ENCODE results near the gene PPFIA4.

The PPFIA4 gene

DNA sequence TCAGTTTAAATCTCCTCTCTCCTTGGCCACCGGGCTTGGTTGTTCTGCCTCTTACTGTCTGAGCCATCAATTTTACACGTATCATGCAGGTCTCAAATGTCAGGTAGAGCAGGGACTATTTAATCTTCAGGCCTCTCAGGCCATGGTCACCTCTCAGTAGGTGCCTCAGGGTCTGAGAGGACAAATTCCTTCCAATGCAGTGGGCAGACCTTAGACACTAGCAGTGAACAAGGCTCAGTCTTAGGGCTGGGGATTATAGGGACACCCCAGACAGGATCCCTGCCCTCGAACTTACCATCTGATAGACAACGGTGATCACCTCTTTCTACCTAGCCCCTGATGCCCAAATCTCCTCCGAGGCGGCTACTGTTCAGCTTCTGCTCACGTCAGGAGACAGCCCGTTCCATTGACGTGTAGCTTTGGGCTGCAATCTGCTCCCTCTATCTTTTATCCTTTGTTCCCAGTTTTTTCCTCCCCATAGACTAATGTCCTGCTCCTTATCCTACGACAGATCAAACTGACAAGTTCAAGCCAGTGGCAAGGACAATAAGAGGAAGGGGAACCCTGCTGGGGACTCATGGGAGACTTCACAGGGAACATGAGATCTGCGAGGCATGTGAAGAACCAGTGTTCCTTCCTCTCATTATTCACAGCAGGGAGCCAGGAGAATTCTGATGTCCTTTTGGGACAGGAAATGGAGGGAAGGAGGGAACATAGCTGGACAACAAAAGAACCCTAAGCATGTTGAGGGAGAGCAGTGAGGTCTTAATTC is 60.9 kb downstream of the PPFIA4 start:
- Mint-ChIP-seq H3K27ac (no peak overlapping the region), H3K36me3 (no peaks in the 10 kb centered on the region), H3K4me1 (ENCODE audit: low read depth) (no peaks in the 10 kb centered on the region), H3K9me3 (ENCODE audit: low read depth) (no peaks in the 10 kb centered on the region), H3K4me3 (no peak overlapping the region), H3K27me3 (peaks cover 4% of the 10 kb centered on the region)

DNA sequence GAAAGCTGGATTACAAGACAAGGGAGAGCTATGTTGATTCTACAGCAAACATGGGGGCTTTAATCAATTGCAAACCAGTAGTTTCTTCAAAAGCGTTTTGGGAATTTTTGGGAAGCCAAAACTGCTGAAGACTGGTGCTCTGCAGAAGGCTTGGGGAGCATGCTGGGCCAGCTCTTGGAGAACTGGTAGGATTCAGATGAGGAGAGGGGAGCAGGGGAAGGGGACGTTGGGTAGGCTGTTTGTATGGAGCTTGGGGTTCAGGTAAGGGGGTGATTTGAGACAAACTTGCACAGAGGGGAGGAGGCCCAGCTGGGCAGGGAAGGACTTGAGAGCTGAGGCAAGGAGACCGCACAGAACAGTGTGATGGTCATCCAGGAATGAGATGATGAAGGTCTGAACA is 62.1 kb downstream of the PPFIA4 start:
- H3K4me1 Mint-ChIP-seq (ENCODE audit: low read depth): no peaks in the 10 kb centered on the region
- H3K36me3 Mint-ChIP-seq: no peaks in the 10 kb centered on the region
- no peak overlapping the region for H3K4me3 Mint-ChIP-seq
- no peak overlapping the region for H3K27ac Mint-ChIP-seq
- peaks cover 11% of the 10 kb centered on the region for H3K27me3 Mint-ChIP-seq
- no peaks in the 10 kb centered on the region for H3K9me3 Mint-ChIP-seq (ENCODE audit: low read depth)

DNA sequence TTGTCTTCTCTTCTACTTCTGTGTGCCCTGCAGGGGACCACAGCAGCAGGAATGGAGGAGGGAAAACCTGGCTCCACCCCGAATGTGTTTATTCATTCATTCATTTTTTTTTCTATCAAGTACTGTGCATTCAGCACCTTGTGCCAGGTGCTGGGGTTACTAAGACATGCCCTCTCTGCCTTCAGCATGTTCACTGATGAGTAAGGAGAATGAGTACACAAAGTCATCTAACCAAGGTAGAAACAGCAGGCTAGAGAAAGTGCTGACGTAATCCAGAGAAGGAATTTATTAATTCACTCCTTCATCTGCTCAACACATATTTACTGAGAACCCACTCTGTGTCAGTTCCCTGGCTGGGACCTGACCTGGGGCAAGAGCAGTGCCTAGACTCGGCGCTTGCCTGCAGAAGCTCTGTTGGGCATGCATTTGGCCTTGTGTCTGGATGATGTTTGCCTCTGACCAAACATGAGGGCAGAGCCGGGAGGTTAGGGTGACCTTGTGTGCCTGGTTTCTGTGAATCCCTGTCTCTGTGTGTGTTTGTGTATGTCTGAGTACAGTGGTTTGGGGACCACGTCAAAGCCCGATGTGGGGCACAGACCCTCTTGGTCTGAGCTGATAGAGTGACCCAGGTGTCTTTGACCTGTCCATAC is 62.8 kb downstream of the PPFIA4 start:
- Mint-ChIP-seq H3K36me3 (no peaks in the 10 kb centered on the region), H3K9me3 (ENCODE audit: low read depth) (peaks cover 3% of the 10 kb centered on the region), H3K4me1 (ENCODE audit: low read depth) (no peaks in the 10 kb centered on the region), H3K4me3 (no peak overlapping the region), H3K27me3 (peaks cover 13% of the 10 kb centered on the region), H3K27ac (no peak overlapping the region)

DNA sequence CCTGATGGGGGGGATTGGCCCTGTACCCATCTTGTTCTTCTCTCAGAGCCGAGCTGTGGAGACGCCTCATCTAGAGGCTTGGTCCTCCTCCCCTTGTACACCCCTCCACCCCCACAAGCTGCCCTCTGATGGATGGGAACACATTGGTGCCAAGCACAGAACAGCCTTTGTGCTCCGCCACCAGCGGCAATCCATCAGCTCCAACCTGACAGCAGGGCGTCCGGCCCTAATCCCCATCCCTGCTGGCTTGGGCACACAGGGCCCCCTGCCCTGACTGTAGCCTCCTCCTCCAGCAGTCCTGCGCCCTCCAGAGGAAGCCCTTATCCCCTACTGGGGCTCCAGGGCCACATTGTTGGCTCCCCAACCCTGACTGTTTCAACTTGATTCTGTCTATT is 63.4 kb downstream of the PPFIA4 start:
- no peak overlapping the region for H3K4me3 Mint-ChIP-seq
- H3K4me1 Mint-ChIP-seq (ENCODE audit: low read depth): no peaks in the 10 kb centered on the region
- no peak overlapping the region for H3K27ac Mint-ChIP-seq
- peaks cover 7% of the 10 kb centered on the region for H3K9me3 Mint-ChIP-seq (ENCODE audit: low read depth)
- H3K27me3 Mint-ChIP-seq: peaks cover 14% of the 10 kb centered on the region
- H3K36me3 Mint-ChIP-seq: peaks cover 2% of the 10 kb centered on the region

DNA sequence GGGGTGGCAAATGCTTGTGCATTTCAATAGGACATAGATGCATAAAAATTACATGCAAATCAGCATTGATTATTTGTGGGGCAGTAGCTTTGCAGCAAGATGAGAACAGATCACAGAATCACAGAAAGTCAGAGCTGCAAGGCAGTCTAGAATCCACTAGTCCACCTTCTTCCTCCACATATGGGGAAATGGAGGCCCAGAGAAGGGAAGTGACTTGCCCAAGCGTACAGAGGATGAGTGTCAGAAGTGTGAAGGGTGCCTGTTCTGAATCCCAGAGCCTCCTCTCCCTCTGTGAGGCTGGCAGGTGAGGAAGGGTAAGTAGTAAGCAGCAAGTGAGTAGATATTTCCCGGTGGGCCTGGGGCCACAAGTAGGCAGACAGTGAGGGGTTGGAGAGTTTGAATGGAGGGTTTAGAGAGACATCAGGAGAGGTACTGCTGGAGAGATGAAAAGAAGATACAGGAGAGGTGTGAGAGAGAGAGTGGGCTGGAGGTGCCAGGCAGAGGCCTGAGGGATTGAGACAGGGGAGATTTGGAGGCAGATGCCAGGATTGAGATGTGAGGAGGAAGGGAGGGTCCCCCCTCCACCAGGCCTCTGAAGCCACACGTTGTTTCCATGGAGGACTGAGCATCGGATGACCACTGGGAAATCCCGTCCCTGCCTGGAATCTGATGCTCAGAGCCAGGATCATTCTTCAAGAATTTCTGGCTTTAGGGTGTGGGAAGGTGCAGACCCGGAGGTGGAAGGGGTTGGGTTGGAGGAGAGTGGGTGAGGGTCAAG is 64.3 kb downstream of the PPFIA4 start:
- Mint-ChIP-seq H3K4me1 (ENCODE audit: low read depth) (no peaks in the 10 kb centered on the region), H3K4me3 (no peak overlapping the region), H3K27ac (no peak overlapping the region), H3K27me3 (peaks cover 14% of the 10 kb centered on the region), H3K36me3 (peaks cover 2% of the 10 kb centered on the region), H3K9me3 (ENCODE audit: low read depth) (peaks cover 16% of the 10 kb centered on the region)

DNA sequence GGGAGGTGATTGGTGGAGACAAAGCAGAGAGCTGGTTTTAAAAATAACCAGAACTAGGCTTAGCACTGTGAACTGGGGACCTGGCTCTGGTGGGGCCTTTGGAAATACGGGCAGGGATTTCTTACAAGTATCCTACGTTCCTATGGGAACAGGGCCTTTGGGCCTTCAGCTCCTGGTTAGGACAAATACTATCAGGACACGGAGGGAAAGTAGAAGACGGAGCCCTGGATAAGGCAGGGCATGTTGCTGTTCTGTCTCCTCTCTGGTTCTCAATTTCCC is 64.8 kb downstream of the PPFIA4 start:
- H3K27me3 Mint-ChIP-seq: peaks cover 14% of the 10 kb centered on the region

DNA sequence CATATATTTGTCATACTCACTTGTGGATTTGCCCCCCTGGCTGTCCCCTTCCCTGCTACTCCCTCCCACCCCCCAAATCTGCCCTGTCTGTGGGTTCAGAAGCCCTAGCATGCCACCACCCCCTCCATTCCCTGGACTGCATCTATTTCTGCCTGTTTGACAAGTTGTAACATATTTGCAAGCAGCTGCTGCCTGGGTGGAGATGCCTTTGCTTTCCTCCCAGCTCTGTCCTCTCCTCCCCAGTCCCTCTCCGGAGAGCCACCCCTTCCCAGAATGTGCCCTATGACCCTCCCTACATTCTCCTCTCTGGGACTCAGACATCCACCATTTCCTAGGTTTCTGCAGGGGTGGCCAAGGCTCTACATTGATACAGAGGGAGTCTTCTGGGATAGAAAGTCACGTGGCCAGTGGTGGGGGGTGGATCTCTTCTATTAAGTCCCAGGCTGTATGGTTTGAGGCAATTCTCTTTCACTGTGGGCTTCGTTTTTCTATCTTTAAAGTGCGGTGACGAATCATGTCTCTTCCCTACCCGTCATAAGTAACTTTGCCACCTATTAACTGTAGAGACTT is 65.6 kb downstream of the PPFIA4 start:
- H3K36me3 Mint-ChIP-seq: peaks cover 3% of the 10 kb centered on the region
- no peak overlapping the region for H3K27ac Mint-ChIP-seq
- H3K27me3 Mint-ChIP-seq: peaks cover 14% of the 10 kb centered on the region
- no peaks in the 10 kb centered on the region for H3K4me1 Mint-ChIP-seq (ENCODE audit: low read depth)
- H3K9me3 Mint-ChIP-seq (ENCODE audit: low read depth): peaks cover 23% of the 10 kb centered on the region
- no peak overlapping the region for H3K4me3 Mint-ChIP-seq

More for the DNA sequence above, 64.8 kb downstream of the PPFIA4 start:
- Mint-ChIP-seq H3K4me3 (no peak overlapping the region), H3K27ac (no peak overlapping the region), H3K4me1 (ENCODE audit: low read depth) (no peaks in the 10 kb centered on the region), H3K9me3 (ENCODE audit: low read depth) (peaks cover 21% of the 10 kb centered on the region), H3K36me3 (peaks cover 2% of the 10 kb centered on the region)

DNA sequence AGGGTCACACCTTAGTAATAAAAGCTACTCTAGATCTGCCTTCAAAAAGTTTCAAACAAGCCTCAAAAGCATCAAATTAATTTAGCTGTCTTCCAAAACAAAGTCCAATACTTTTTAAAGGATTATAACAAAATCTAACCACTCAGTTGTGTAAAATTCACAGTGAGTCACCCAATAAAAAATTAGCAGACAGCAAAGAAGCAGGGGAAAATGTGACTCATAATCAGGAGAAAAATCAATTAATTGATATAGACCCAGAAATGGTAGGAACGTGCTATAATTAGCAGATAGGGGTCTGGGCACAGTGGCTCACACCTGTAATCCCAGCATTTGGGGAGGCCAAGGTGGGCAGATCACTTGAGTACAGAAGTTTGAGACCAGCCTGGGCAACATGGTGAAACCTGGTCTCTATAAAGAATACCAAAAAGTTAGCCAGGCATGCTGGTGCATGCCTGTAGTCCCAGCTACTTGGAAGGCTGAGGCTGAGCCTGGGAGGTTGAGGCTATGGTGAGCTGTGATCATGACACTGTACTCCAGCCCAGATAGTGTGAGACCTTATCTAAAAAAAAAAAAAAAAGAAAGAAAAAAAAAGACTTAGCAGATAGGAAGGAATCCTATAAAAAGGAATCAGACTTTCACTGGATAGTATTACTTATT is 67.6 kb downstream of the PPFIA4 start:
- H3K27ac Mint-ChIP-seq: no peak overlapping the region
- H3K36me3 Mint-ChIP-seq: peaks cover 4% of the 10 kb centered on the region
- H3K4me3 Mint-ChIP-seq: no peak overlapping the region
- H3K9me3 Mint-ChIP-seq (ENCODE audit: low read depth): peaks cover 23% of the 10 kb centered on the region
- peaks cover 14% of the 10 kb centered on the region for H3K27me3 Mint-ChIP-seq
- no peaks in the 10 kb centered on the region for H3K4me1 Mint-ChIP-seq (ENCODE audit: low read depth)

DNA sequence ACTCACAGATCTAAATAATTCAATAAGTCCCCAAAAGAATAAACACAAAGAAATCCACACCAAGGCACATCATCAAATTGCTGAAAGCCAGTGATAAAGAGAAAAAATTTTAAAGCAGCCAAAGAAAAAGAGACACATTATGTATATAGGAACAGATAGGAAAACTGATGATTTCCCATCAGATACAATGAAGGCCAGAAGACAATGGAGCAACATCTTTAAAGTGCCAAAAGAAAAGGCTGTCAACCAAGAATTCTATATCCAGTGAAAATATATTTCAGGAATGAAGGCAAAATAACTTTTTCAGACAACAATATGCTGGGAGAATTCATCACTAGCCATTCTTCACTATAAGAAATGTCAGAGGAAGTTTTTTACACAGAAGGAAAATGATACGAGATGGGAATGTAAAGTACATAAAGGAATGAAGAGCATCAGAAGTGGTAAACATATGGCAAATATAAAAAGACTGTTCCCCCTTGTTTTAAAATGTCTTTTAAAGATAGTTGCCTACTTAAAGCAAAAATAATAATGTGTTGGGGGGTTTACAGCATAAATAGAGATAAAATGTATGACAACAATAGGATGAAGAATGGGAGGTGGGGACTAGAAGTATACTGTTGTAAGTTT is 68.9 kb downstream of the PPFIA4 start:
- no peak overlapping the region for H3K27ac Mint-ChIP-seq
- peaks cover 4% of the 10 kb centered on the region for H3K36me3 Mint-ChIP-seq
- H3K4me1 Mint-ChIP-seq (ENCODE audit: low read depth): no peaks in the 10 kb centered on the region
- peaks cover 23% of the 10 kb centered on the region for H3K9me3 Mint-ChIP-seq (ENCODE audit: low read depth)
- H3K4me3 Mint-ChIP-seq: no peak overlapping the region
- peaks cover 14% of the 10 kb centered on the region for H3K27me3 Mint-ChIP-seq

DNA sequence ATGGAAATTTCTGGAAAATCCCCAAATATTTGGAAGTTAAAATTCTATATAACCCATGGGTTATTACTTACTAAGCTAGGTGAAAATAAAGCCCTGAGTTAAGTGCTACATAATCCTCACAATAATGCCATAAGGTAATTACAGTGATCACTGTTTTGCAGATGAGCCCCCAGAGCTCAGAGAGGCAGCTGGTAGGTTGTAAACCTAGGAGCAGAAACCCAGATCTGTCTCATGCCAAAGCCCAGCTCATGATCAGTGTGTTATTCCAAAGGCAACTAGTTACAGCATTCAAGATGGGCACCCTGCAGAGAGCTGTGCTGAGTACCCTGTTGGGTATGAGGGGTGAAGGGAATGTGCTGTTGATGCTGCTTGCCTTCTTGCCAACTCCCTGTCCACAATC is 70.3 kb downstream of the PPFIA4 start:
- Mint-ChIP-seq H3K27ac (no peak overlapping the region), H3K27me3 (peaks cover 12% of the 10 kb centered on the region), H3K36me3 (peaks cover 4% of the 10 kb centered on the region), H3K9me3 (ENCODE audit: low read depth) (peaks cover 23% of the 10 kb centered on the region), H3K4me3 (no peak overlapping the region), H3K4me1 (ENCODE audit: low read depth) (no peaks in the 10 kb centered on the region)

DNA sequence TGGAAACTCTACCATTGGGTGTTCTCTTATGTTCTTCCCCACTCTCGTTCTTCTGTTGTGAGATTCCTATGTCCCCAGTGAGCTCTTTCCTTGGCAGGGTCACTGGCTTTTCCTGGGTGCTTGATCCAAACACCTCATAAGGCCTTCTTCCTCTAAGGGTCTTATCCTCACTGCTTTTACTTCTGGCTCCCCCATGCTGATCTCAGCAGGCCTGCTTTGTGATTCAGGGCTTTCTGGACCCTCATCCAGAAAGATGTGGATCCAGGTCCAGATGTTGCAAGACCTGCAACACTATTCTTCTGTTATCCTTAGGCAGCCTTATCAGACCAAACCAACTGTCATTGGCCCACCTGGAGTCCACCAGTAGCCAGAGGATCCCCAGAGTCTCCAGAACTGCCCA is 70.7 kb downstream of the PPFIA4 start:
- peaks cover 23% of the 10 kb centered on the region for H3K9me3 Mint-ChIP-seq (ENCODE audit: low read depth)
- no peak overlapping the region for H3K4me3 Mint-ChIP-seq
- peaks cover 4% of the 10 kb centered on the region for H3K36me3 Mint-ChIP-seq
- H3K27ac Mint-ChIP-seq: no peak overlapping the region
- peaks cover 12% of the 10 kb centered on the region for H3K27me3 Mint-ChIP-seq
- H3K4me1 Mint-ChIP-seq (ENCODE audit: low read depth): no peaks in the 10 kb centered on the region

DNA sequence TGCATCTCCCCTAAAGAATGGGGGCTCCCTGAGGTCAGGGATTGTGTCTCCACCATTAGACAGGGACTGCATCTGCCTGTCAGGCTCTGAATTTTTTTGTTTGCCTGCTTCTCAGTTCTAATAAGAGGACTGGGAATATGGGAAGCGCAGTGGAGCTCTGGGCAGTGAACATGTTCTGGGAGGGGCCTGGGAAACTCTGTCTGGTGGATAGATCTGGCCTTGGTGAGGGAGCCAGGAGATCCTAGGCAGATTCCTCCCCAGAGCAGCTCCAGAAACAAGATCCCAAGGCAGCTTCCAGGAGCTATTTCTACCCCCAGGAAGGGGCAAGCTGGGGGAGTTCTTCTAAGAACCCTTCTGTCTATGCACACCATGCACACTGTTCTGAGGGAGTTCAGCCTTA is 72.2 kb downstream of the PPFIA4 start:
- H3K36me3 Mint-ChIP-seq: peaks cover 4% of the 10 kb centered on the region

DNA sequence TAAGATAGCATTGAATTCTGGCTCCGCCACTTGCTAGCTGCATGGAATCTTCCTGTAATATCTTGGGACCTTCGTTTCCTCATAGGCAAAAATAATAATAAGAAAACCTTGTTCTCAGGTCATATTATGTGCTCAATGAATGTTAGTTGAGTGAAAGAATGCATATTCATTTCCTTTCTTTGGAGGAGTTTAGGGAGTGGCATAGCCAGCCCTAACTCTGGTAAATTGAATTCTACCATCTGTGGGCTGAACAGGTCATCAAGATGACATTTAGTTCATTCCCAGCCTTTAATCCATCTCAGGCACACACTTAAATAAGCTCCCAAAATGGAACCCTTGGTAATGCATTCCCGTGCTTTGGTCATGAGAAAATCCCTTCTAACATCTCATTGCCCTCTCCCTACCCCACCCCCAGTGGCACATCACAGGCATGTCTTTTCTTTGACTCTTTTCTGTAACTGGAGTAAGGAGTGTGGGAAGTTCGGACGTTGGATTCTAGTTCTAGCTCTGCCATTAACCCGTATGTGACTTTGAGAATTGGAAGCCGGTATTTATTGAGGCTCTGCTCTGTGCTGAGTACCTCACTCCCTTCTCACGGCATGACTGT is 72.7 kb downstream of the PPFIA4 start:
- H3K4me3 Mint-ChIP-seq: no peak overlapping the region
- H3K9me3 Mint-ChIP-seq (ENCODE audit: low read depth): peaks cover 20% of the 10 kb centered on the region
- H3K27me3 Mint-ChIP-seq: peaks cover 5% of the 10 kb centered on the region
- no peak overlapping the region for H3K27ac Mint-ChIP-seq
- peaks cover 4% of the 10 kb centered on the region for H3K36me3 Mint-ChIP-seq
- no peaks in the 10 kb centered on the region for H3K4me1 Mint-ChIP-seq (ENCODE audit: low read depth)

More for the DNA sequence above, 72.2 kb downstream of the PPFIA4 start:
- Mint-ChIP-seq H3K4me1 (ENCODE audit: low read depth) (no peaks in the 10 kb centered on the region), H3K27ac (no peak overlapping the region), H3K4me3 (no peak overlapping the region), H3K9me3 (ENCODE audit: low read depth) (peaks cover 23% of the 10 kb centered on the region), H3K27me3 (peaks cover 7% of the 10 kb centered on the region)
